Measurements from ENCODE around the gene DIS3L.
A peak's percentile ranks its signal among the peaks of the same experiment; 100 is the strongest.
"Not testable (repeated sequence)": the region's sequence is repeated elsewhere in the genome, so short reads cannot be mapped to it uniquely, and the experiment has no call there.

Gene DIS3L

GRCh38 chr15:66278056-66278455, 15.3 kb upstream of the DIS3L start:
- no peak for DNase-seq

GRCh38 chr15:66278671-66279070, 14.7 kb upstream of the DIS3L start:
- DNase-seq: no peak

GRCh38 chr15:66284271-66284670, 9.1 kb upstream of the DIS3L start:
- DNase-seq: no peak

GRCh38 chr15:66285533-66286280, 7.7 kb upstream of the DIS3L start:
- DNase-seq: no peak

GRCh38 chr15:66287461-66288057, 5.8 kb upstream of the DIS3L start:
- no peak for DNase-seq

- no peak for DNase-seq
Observed at GRCh38 chr15:66288093-66288492, 5.3 kb upstream of the DIS3L start.

- DNase-seq: no peak
Observed at GRCh38 chr15:66288551-66289185, 4.7 kb upstream of the DIS3L start.

- DNase-seq: no peak
Observed at GRCh38 chr15:66290007-66290406, 3.4 kb upstream of the DIS3L start.

- DNase-seq: no peak
Observed at GRCh38 chr15:66290518-66290917, 2.9 kb upstream of the DIS3L start.

- no peak for DNase-seq
Observed at GRCh38 chr15:66291816-66292570, 1.4 kb upstream of the DIS3L start.

GRCh38 chr15:66292571-66293418, 573 bp upstream of the DIS3L start:
- no peak for DNase-seq

- DNase-seq: peak in 1 of 2 donors; percentile 16
Observed at GRCh38 chr15:66294157-66294931, 976 bp downstream of the DIS3L start.

- DNase-seq: no peak
Observed at GRCh38 chr15:66294932-66295235, 1.5 kb downstream of the DIS3L start.

- DNase-seq: no peak
Observed at GRCh38 chr15:66296186-66296585, 2.8 kb downstream of the DIS3L start.

- no peak for DNase-seq
Observed at GRCh38 chr15:66298803-66299251, 5.5 kb downstream of the DIS3L start.

- DNase-seq: no peak
Observed at GRCh38 chr15:66302489-66303278, 9.3 kb downstream of the DIS3L start.

GRCh38 chr15:66304425-66304824, 11.1 kb downstream of the DIS3L start:
- DNase-seq: not testable (repeated sequence)

- DNase-seq: no peak
Observed at GRCh38 chr15:66306381-66306780, 13.0 kb downstream of the DIS3L start.

- no peak for DNase-seq
Observed at GRCh38 chr15:66308531-66308930, 15.2 kb downstream of the DIS3L start.

- no peak for DNase-seq
Observed at GRCh38 chr15:66309828-66310227, 16.5 kb downstream of the DIS3L start.

GRCh38 chr15:66310786-66311185, 17.4 kb downstream of the DIS3L start:
- DNase-seq: no peak

All from stimulated activated CD4-positive, alpha-beta T cell treated with anti-CD3 and anti-CD28 coated beads, Interleukin-2, amount 100 ng/mL, for 48 hours (primary cell).